AG09309 (cell line): ENCODE data around the gene PC.
A peak's percentile ranks its signal among the peaks of the same experiment; 100 is the strongest.
"Not testable (repeated sequence)": the region's sequence is repeated elsewhere in the genome, so short reads cannot be mapped to it uniquely, and the experiment has no call there.

Experiments used
- DNase-seq: peaks from one replicate; pipeline ENCODE4 v3.0.0-alpha.2; 2010; ENCODE audit warnings: low read depth
- H3K4me3 ChIP-seq: 2 replicates; pipeline ENCODE4 v1.5.1; 2011; ENCODE audit warnings: mild to moderate bottlenecking, low read depth, low read length, moderate library complexity; ENCODE audit not compliant: control insufficient read depth
- CTCF ChIP-seq: IDR thresholded peaks from 2 replicates; pipeline ENCODE4 v1.5.1; 2011; ENCODE audit warnings: mild to moderate bottlenecking, low read depth, low read length, inconsistent platforms; ENCODE audit not compliant: insufficient read depth, control insufficient read depth; ENCODE audit errors: missing control alignments

The PC gene

GRCh38 chr11:66958232-66958955, at the start of gene PC:
Gene PC (minus strand): TSS chr11:66958383. CDS start chr11:66872159, 86,224 bp downstream.
- TF ChIP-seq CTCF = no peak
- peak within 1 kb of the TSS; percentile 50 for H3K4me3 ChIP-seq
- peak; percentile 99 for DNase-seq

- no peak overlapping the region for H3K4me3 ChIP-seq
- no peak for DNase-seq
- no peak for TF ChIP-seq CTCF
These were observed 48.9 kb upstream of the PC start for GRCh38 chr11:67007126-67007525.

GRCh38 chr11:67006029-67006884, 48.1 kb upstream of the PC start:
- no peak overlapping the region for H3K4me3 ChIP-seq
- no peak for DNase-seq
- TF ChIP-seq CTCF = no peak

GRCh38 chr11:67005200-67005599, 47.0 kb upstream of the PC start:
- not testable (repeated sequence) for H3K4me3 ChIP-seq, DNase-seq

- no peak for TF ChIP-seq CTCF
- no peak overlapping the region for H3K4me3 ChIP-seq
- no peak for DNase-seq
These were observed 44.8 kb upstream of the PC start for GRCh38 chr11:67002921-67003411.

GRCh38 chr11:67002297-67002913, 44.2 kb upstream of the PC start:
- no peak for DNase-seq
- H3K4me3 ChIP-seq = no peak overlapping the region
- TF ChIP-seq CTCF = no peak

GRCh38 chr11:67001332-67001731, 43.1 kb upstream of the PC start:
- TF ChIP-seq CTCF = no peak
- no peak overlapping the region for H3K4me3 ChIP-seq
- DNase-seq = no peak
